Activated CD4-positive, alpha-beta T cell treated with anti-CD3 and anti-CD28 coated beads, Interleukin-2, amount 50 U/mL, for 4 hours (primary cell): ENCODE data around the gene CSPG4.
"Not testable (repeated sequence)": the region's sequence is repeated elsewhere in the genome, so short reads cannot be mapped to it uniquely, and the experiment has no call there.

ENCODE experiments used
- DNase-seq, 2 experiments: peaks; one replicate each; pipeline ENCODE4 v3.0.0-alpha.2; 2020

Gene CSPG4

GRCh38 chr15:75703440-75704262 lies 9.0 kb downstream of the CSPG4 start:
- DNase-seq, result not testable (repeated sequence)

DNA sequence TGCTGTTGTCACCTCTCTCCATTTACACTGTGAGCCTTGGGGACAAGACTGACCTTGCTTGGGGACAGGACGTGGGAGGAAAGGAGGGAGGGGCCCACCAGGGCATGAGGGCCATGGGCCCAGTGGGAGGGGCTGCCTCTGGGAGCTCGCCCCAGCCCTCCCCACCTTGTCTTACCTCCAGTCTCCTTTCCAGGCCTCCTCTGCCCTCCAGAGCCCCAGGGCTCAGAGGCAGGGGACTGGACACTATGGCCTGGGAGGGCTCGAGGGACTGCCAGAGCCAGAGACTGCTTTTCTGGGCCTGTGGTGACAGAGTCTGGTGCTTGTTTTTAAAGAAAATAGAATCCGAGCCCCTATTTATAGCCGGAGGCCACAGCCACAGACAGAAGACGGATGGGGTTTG lies 10.2 kb downstream of the CSPG4 start:
- DNase-seq, result no peak

DNA sequence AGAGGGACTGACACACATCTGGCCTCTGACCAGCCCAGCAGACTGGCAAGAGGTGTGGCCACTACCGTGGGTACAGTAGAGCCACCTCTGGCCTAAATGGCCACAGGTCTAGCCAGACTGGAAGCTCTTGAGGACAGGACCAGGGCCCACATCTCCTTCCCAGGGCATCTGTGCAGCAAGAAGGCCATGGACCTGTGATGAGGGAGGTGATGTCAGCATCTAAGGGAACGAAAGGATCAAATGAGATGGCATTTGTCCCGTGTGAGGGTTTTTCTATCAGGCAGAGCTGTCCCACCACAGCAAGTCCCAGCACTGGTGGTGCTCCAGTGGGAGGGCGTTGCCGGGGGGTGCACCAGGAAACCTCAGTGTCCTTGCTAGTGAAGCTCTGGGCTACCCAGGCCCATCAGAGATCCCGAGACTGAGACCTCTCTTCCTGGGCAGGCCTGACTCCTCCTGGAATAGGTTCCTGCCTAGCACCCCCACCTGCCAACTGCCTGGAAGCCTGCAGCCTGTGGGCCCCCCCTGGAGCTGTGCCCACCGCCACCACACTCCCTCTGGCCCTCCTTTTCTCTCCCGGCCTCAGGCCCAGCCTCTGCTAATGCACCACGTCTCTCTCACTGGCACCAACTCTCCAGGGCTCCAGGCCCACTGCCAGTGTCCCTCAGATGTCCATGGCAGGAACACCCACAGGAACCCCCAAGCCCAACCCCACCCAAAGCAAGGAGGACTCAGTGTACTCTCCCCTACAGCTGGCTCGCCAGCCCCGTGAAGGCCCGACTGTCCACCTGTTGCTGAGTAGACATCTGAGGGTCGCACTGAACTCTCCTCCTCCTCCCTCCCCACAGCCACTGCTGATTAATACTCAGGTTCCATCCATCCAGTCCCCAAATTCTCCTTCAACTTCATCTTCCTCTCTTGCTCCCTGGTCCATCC lies 11.3 kb downstream of the CSPG4 start:
- DNase-seq, result not testable (repeated sequence)

- not testable (repeated sequence) for DNase-seq
Measured at GRCh38 chr15:75699961-75700874, 12.4 kb downstream of the CSPG4 start.

GRCh38 chr15:75699517-75699916 lies 13.1 kb downstream of the CSPG4 start:
- not testable (repeated sequence) for DNase-seq

DNA sequence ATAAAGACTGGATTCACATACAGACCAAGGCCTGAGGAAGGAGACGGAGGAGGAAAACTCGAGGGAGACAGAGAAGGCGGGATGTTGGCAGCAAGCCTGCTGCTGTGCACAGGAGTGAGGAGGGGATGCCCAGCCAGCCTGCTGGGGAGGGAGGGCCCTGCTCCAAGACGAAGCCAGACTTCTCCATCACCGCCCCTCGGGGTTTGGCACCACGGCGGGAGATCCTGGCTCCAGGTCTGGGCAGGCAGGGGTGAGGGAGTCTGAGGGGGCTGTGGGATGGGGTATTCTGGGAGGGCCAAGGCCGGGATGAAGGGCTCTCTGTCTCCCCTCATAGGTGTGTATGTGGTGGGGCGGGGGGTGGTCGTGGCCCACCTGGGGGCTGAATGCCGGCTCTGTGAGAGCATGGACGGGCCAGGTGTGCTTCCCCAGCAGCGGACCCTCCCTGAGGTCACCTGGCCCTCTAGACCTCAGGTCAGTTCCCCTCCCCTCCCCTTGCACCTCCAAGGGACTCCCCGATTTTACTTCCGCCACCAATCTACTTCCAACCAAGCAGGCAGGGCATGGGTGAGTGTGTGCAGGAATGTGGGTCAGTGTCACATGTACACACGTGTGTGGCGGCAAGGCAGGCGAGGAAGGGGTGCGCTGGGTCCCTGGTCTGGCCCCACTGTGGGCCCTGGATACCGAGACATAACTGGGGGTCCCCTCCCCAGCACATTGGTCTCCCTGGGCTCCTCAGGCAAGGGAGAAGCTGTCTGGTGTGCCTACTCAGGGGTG lies 14.5 kb downstream of the CSPG4 start:
- not testable (repeated sequence) for DNase-seq

DNA sequence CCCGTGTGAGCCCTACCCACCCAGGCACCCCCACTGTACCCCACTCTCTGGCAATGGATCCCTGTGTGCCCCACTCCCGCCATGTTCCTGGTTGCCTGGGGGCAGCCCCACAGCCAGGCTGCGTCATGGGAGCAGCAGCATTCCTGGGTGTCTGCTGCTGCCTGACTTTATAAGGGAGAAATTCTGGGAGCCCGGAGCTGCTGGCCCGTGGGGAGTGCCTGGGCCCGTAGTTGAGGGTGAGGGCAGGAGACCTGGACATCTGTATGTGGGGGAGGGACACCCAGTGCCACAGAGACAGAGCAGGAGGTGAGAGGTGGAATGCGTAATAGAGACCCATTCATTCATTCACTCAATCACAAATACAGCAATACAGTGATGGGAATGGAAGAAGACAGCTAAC lies 15.1 kb downstream of the CSPG4 start:
- no peak for DNase-seq

- DNase-seq, result no peak
Measured at GRCh38 chr15:75696854-75697259, 15.8 kb downstream of the CSPG4 start.

GRCh38 chr15:75696311-75696720 lies 16.3 kb downstream of the CSPG4 start:
- no peak for DNase-seq

- DNase-seq, result no peak
Measured at GRCh38 chr15:75695634-75696310, 16.9 kb downstream of the CSPG4 start.

DNA sequence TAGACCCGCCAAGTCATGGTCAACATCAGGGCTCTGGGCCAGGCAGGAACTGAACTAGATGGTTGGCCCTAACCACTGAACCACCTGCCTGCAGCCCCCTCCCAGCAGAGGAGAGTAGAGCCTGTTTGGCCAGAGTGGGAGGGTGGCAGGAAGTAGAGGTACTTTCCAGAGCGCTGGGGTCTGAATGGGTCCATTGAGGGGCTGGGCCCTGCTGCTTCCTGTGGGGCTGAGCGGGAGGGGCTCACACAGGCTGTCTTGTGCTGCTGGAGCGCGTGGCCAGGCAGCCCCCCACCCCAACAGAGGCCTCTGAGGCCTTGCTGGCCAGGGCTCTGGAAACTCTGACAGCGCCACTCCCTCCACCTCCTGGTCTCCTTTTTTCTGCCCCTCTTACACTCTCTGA lies 17.4 kb downstream of the CSPG4 start:
- DNase-seq, result no peak

DNA sequence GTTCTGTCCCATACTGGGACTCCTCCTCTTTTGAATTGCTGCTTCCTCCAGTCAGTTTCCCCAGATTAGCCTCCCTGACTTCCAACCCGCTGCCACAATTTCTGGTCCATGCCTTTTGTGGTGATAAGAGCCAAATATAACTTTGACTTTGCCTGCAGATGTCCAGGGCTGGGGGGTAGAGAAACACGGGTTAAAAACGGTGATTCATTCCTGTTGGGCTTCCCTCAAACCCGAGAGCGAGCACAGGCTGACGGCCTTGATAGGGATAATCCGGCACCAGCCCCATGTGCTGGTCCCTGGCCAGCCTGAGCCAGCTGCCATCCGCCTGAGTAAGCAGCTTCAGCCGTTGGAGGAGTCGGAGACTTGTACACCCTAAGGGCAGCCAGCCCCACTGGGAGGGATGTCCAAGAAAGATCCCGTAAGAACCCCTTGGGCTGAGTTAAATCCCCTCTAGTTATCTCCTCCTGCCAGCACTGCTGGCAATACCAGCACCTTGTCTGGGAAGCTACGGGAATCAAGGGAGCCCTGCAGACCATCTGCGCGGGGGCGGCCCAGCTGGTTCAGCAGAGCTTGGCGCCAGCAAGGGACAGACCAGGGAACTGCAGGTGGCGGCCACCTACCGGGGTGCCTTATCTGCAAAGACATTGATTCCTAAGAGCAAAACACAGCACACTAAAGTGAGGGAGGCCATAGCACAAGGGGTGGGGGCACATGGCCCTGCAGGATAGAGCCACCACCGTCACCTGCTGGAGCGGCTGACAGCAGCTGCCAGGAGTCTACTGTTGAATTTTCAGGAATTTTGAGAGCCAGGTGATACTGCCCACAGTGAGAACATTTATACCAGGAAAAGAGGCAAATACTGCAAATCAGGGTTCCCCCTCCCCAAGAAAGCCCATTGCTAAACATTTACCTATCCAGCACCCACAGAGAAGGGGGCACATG lies 18.1 kb downstream of the CSPG4 start:
- DNase-seq, result no peak

DNA sequence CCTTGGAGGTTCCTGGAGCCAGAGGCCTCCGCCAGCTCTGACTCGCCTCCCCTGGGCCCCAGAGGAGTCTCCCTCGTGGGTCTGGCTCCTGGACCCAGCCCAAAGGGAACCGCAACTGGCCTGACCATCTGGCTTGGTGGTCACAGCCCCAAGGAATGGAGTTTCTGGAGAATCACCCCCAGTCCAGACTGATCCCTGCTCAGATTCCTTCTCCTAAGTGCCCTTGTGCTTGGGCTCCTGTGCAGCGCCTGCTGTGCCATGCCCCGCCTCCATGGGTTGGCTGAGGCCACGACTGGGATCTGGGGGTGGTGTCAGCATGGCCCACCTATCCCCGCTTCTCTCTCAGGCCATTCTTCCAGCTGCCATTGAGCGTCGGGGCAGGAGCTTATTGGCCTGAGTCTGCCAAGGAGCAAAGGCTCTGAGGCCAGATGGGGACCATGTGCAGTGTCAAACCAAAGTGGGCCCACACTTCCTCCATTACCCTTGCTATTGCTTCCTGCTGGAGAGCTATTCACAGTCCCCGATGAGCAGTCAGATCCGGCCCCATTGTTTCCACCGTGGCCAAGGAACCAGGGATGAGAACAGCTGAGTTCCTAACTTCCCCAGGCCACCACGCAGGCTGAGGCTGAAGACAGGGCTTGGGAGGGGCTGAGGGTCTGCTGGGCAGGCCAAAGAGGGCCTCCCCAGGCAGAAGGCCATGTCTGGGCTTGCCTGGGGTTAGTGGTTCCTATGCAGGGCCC lies 19.0 kb downstream of the CSPG4 start:
- DNase-seq, result no peak

DNA sequence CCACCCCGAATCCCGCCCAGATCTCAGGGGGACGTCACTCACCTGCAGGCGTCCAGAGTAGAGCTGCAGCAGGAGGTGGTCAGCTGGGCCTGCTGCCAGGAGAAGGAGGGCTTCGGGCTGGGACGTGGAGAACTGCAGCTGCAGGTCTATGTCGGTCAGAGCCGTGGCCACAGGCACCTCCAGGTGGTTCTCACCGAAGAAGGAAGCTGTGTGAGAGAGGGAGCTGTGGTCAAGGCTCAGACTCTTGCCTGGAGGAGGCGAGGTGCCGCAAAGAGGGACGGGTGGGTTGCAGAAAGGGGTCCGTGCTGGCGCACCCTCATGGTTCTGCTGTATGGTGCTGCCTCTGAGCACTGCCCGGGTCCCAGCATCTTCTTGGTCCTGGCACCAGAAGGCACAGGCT lies 19.6 kb downstream of the CSPG4 start:
- not testable (repeated sequence) for DNase-seq

GRCh38 chr15:75692311-75692710 lies 20.3 kb downstream of the CSPG4 start:
- not testable (repeated sequence) for DNase-seq

- DNase-seq, result not testable (repeated sequence)
Measured at GRCh38 chr15:75689429-75689828, 23.2 kb downstream of the CSPG4 start.

DNA sequence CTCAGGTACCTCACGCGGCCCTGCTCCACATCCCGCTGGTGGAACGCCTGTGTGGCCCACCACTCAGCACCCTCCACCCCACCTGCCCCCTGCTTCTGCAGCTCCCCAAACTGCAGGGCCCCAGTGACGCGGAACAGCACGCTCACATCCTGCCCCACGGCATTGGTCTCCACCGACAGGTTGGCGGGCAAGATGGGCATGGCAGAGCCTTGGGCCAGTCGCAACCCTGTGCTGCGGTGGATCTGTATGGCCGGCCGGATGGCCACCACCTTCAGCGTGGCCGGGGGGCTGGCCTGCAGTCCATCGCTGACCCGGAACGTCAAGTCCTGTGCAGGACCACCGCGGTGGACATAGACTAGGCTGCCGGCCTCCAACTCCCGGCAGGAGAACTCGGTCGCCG lies 23.8 kb downstream of the CSPG4 start:
- DNase-seq, result no peak

DNA sequence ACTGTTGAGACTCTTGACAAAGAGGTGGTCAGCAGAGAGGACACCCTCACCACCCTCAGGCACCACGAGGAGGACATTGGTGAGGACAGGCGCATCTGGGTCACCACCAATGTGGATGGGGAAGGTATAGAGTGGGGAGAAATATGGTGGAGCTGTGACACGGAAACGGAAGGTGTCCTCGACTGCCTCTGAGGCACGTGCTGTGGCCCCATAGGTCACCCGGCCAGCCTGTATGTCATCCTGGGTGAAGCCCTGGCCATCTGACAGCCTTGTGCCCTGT lies 24.4 kb downstream of the CSPG4 start:
- no peak for DNase-seq

- no peak for DNase-seq
Measured at GRCh38 chr15:75687486-75688277, 25.0 kb downstream of the CSPG4 start.
